A549 (cell line): ENCODE data around the gene ALDH5A1.

Source experiments
- CBX8 ChIP-seq: fragments of 200-600 bp; sonication (generic); IDR thresholded peaks from 2 replicates; pipeline ENCODE4 v1.6.1; 2016
- CEBPB ChIP-seq, 2 experiments: fragments of >200 bp in 1 of 2; sonication (Bioruptor Twin) in 1 of 2; formaldehyde crosslinking in 1 of 2; IDR thresholded peaks; 2 replicates each; pipeline ENCODE4 v1.6.1; 2012 to 2016
- CTCF ChIP-seq: fragments of >200 bp; sonication (Bioruptor Twin); formaldehyde crosslinking; IDR thresholded peaks from 3 replicates; pipeline ENCODE4 v1.5.1; 2016
- EHMT2 ChIP-seq: fragments of 200-600 bp; sonication (generic); IDR thresholded peaks from 2 replicates; pipeline ENCODE4 v1.6.1; 2016; ENCODE audit warnings: antibody characterized with exemption, low read depth, mild to moderate bottlenecking, moderate library complexity
- KDM5A ChIP-seq: fragments of 200-600 bp; sonication (generic); IDR thresholded peaks from 2 replicates; pipeline ENCODE4 v1.6.1; 2016; ENCODE audit warnings: antibody characterized with exemption, mild to moderate bottlenecking
- TP53 ChIP-seq: fragments of 250-450 bp; sonication (Bioruptor Pico); IDR thresholded peaks from 2 replicates; pipeline ENCODE4 v1.5.0; 2021; ENCODE audit warnings: mild to moderate bottlenecking, moderate library complexity

DNA sequence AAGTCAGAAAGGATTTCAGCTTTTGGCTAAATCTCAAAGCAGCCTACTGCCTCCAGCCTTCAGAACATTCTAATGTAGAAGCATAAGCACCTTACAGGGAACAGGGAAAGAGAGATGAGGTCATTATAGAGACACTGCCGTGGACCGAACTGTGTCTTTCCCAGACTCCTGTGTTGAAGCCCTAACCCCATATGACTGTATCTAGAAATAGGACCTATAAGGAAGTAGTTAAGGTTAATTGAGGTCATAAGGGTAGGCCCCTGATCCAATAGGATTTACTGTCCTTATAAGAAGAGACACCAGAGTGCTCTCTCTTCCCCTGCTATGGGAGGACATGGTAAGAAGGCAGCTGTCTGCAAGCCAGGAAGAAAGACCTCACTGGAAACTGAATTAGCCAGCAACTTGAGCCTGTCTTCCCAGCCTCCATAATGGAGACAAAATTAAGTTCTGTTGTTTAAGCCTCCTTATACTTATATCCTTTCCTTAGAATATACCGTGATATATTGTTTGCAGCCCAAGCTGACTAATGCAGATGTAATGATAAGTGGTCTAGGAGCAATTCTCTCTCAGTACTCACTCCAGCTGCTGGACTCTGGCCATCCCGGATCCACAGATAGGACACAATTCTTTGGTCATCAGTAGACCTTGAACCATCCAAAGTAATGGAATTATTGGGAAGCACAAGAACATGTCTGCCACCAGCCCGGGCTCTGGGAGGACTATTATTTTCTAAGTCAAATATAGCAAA, 71.4 kb downstream of the ALDH5A1 start:
- TF ChIP-seq CTCF (no peak), CEBPB (IDR thresholded peaks at IDR 0.05) (no peak), EHMT2 (no peak), KDM5A (no peak), TP53 (CRISPR knock-in tag) (no peak), CBX8 (no peak)
